Prostate gland (tissue), 2 donors: ENCODE data around the gene WDFY4. TPM values are rescaled to one million over a fixed set of nuclear protein-coding genes. Genes with fewer than 3 reads are reported as not detected.

Experiments
- DNase-seq: peaks from one replicate; pipeline ENCODE4 v3.0.0-alpha.2; 2019; ENCODE audit warnings: low spot score
- H3K27ac ChIP-seq, 2 donors: fragments of 200-600 bp; sonication (generic); 2 replicates each; pipeline ENCODE4 v1.5.1; 2017 to 2019
- H3K27me3 ChIP-seq: fragments of 200-600 bp; sonication (generic); replicated peaks from 2 replicates; pipeline ENCODE4 v1.5.1; 2019; ENCODE audit not compliant: insufficient read depth
- H3K36me3 ChIP-seq, 2 donors: fragments of 200-600 bp; sonication (generic); 1 replicate in 1 of 2; 2 replicates in 1 of 2; pipeline versions ENCODE4 v1.5.1 to v1.8.1; 2017 to 2019
- H3K4me1 ChIP-seq: fragments of 200-600 bp; sonication (generic); replicated peaks from 2 replicates; pipeline ENCODE4 v1.5.1; 2019
- H3K4me3 ChIP-seq, 2 donors: fragments of 200-600 bp; sonication (generic); 2 replicates each; pipeline ENCODE4 v1.5.1; 2017 to 2019
- H3K9me3 ChIP-seq: fragments of 200-600 bp; sonication (generic); 2 replicates; pipeline ENCODE4 v1.5.1; 2017
- CTCF ChIP-seq, 4 experiments: fragments of 200-600 bp in 2 of 4; fragments of 450-650 bp in 2 of 4; sonication (generic) in 2 of 4; IDR thresholded peaks; 1 replicate in 3 of 4; 2 replicates in 1 of 4; pipeline ENCODE4 v1.5.1; 2016 to 2019; ENCODE audit warnings: antibody characterized with exemption in 4 of 4, mild to moderate bottlenecking in 2 of 4, moderate library complexity in 2 of 4
- POLR2A ChIP-seq: fragments of 450-650 bp; IDR thresholded peaks from one replicate; pipeline ENCODE4 v1.6.1; 2016; ENCODE audit warnings: antibody characterized with exemption, mild to moderate bottlenecking
- POLR2AphosphoS5 ChIP-seq: sonication (generic); formaldehyde crosslinking; IDR thresholded peaks from one replicate; pipeline ENCODE4 v1.6.1; 2017; ENCODE audit warnings: antibody characterized with exemption
- WGBS: methylation state at CpG from one replicate; pipeline ENCODE4 v1.1.5; 2018; 5-methylcytosine and 5-hydroxymethylcytosine counted together
- intact Hi-C: fragments of 100-400 bp; cut with DNase I; formaldehyde crosslinking; loops from one replicate; pipeline ENCODE4 v1.14.2; 2022
- total RNA-seq, 2 donors: library from RNA; depleted of rRNA; stranded (reverse); fragments of >200 nt; gene quantifications; one replicate each; pipeline ENCODE4 v1.1.0, GENCODE V29; 2016

The WDFY4 gene
- total RNA-seq, 2 donors from 2014 or later = 0.59 to 5.7 TPM

- Histone ChIP-seq H3K27ac (no peak overlapping the region), H3K4me3 (no peak overlapping the region), H3K4me1 (no peaks in the 10 kb centered on the region), H3K36me3 (no peaks in the 10 kb centered on the region), H3K27me3 (no peaks in the 10 kb centered on the region), H3K9me3 (no peaks in the 10 kb centered on the region)
- no peak for DNase-seq
- TF ChIP-seq POLR2AphosphoS5 (no peak), POLR2A (no peak), CTCF (IDR thresholded peaks at IDR 0.05) (no peak)
- WGBS = 52% methylated on average over 11 of the region's 11 CpGs
- intact Hi-C loops = no loop called here
Measured at GRCh38 chr10:48880016-48880705, 195.5 kb downstream of the WDFY4 start.

DNA sequence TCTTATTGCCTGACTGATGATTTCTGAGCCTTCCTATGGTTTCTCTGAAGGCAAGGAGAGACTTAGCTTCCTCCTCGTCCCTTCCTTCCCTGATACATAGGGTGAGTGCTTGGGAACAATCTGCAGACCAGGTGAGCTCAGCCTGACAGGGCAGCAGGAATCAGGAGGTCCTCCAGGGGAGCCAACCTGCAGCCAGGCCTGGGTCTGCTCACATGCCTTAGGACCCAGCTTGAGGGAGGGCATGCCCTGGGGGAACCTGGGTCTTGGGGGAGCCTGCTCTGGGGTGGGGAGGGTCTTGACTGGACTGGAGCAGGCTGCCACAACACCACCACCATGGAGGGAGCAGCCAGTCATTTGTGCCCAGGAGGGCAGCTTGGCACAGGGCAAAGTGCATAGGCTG, 197.3 kb downstream of the WDFY4 start:
- intact Hi-C loops = no loop called here
- Histone ChIP-seq H3K4me3 (no peak overlapping the region), H3K9me3 (no peaks in the 10 kb centered on the region), H3K27me3 (no peaks in the 10 kb centered on the region), H3K27ac (no peak overlapping the region), H3K4me1 (no peaks in the 10 kb centered on the region), H3K36me3 (no peaks in the 10 kb centered on the region)
- DNase-seq = no peak
- no peak for TF ChIP-seq POLR2AphosphoS5
- TF ChIP-seq POLR2A = no peak
- TF ChIP-seq CTCF (IDR thresholded peaks at IDR 0.05) = no peak
- WGBS = 100% methylated on average over 1 of the region's 1 CpG

DNA sequence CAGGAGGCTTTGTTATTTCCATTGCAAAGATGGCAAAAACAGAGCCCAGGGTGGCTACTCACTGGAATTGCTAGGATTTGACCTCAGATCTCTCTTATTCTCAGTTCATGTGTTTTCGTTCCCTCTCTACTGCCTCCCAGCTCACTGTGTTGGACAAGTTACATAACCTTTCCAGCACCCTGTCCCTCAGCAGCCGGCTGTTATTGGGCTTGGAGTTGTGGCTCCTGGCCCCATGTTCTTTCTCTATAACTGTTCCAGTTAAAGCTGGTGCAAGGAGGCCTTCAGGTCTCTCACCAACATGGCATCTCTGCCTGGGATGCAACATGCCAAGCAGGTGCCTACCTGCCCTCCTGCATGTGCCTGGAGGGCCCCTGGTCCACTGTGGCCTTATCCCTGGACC, 198.2 kb downstream of the WDFY4 start:
- H3K27ac ChIP-seq = no peak overlapping the region
- no peaks in the 10 kb centered on the region for H3K9me3 ChIP-seq
- no peaks in the 10 kb centered on the region for H3K4me1 ChIP-seq
- intact Hi-C loops = no loop called here
- DNase-seq = no peak
- H3K27me3 ChIP-seq = no peaks in the 10 kb centered on the region
- H3K36me3 ChIP-seq = no peaks in the 10 kb centered on the region
- H3K4me3 ChIP-seq = no peak overlapping the region
- TF ChIP-seq POLR2AphosphoS5 (no peak), POLR2A (no peak), CTCF (IDR thresholded peaks at IDR 0.05) (no peak)
- 94% methylated on average over 2 of the region's 2 CpGs for WGBS

DNA sequence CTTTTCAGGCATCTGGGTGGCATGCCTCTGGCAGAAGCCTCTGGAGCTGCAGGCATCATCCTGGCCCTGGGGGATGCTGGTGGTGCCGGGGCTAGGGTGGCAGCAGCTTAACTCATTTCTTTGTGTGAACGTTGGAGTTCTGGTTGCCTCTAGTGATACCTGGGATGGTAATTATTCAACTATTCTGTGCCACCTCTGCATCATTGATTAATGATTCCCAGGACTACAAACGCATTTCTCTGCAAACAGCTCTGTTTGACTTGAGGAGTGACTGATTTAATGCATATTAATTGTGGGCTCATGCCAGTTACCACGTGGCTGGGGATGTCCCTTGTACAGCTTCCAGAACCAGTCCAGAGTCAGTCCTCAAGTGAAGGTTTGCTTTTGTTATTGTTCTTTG, 199.0 kb downstream of the WDFY4 start:
- WGBS = 52% methylated on average over 4 of the region's 4 CpGs
- Histone ChIP-seq H3K9me3 (no peaks in the 10 kb centered on the region), H3K4me3 (no peak overlapping the region), H3K4me1 (no peaks in the 10 kb centered on the region), H3K27ac (no peak overlapping the region), H3K36me3 (no peaks in the 10 kb centered on the region), H3K27me3 (no peaks in the 10 kb centered on the region)
- intact Hi-C loops = no loop called here
- no peak for DNase-seq
- TF ChIP-seq CTCF (IDR thresholded peaks at IDR 0.05) = no peak
- TF ChIP-seq POLR2AphosphoS5 = no peak
- TF ChIP-seq POLR2A = no peak
